Mononuclear cell (primary cell): ENCODE measurements around the gene MYL1. TPM values are rescaled to one million over a fixed set of nuclear protein-coding genes. Genes with fewer than 3 reads are reported as not detected.

Experiments used
- total RNA-seq: library from RNA; depleted of rRNA; stranded (reverse); fragments of >200 nt; gene quantifications from one replicate; pipeline ENCODE4 v1.2.3, GENCODE V29; 2012

Gene MYL1
- total RNA-seq, 1 donor = not detected

Other genes with a start within 250 kb of the MYL1 start
- gene KANSL1L, start 143.8 kb downstream of the MYL1 start, total RNA-seq = 15.4 TPM
- gene ACADL, start 89.7 kb downstream of the MYL1 start, total RNA-seq = not detected
- 17.0 TPM for gene LANCL1, start 161.6 kb upstream of the MYL1 start, total RNA-seq
- gene CPS1, start 241.4 kb upstream of the MYL1 start, total RNA-seq = 0.42 TPM